D721Med (cell line): ENCODE measurements around the gene PPP1R7.

ENCODE experiments used
- DNase-seq: peaks from one replicate; pipeline ENCODE4 v3.0.0; 2011; ENCODE audit warnings: low spot score; ENCODE audit not compliant: insufficient read length
- FAIRE-seq: peaks from 2 replicates; lab custom pipeline; 2011; peaks lifted over from hg19 to GRCh38; lab: Jason Lieb, UNC
- CTCF ChIP-seq: IDR thresholded peaks from 2 replicates; pipeline ENCODE4 v1.5.1; 2012; ENCODE audit warnings: mild to moderate bottlenecking, control low read depth; ENCODE audit not compliant: insufficient read depth; ENCODE audit errors: missing control alignments

The PPP1R7 gene

GRCh38 chr2:241182531-241183133 is 32.4 kb downstream of the PPP1R7 start:
- FAIRE-seq: no peak
- DNase-seq: no peak

GRCh38 chr2:241183221-241183620 is 33.0 kb downstream of the PPP1R7 start:
- no peak for DNase-seq
- no peak for FAIRE-seq
- no peak for TF ChIP-seq CTCF

More at GRCh38 chr2:241182531-241183133, 32.4 kb downstream of the PPP1R7 start:
- TF ChIP-seq CTCF: no peak

DNA sequence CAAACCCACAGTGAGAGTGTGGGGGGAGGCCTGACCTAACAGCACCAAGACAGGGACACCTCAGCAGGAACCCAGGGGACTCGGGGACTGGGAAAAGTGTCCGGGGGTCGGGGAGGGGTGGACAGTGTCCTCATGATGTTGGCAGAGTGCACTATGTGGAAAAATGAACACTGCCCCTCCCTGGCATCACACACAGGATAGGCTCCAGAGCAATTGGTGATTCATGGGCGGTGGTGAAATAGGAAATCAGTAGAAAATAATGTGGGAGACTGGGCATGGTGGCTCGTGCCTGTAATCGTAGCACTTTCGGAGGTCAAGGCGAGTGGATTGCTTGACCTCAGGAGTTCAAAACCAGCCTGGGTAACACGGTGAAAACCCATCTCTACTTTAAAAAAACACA is 34.6 kb downstream of the PPP1R7 start:
- DNase-seq (no peak), FAIRE-seq (no peak)
- TF ChIP-seq CTCF: no peak

DNA sequence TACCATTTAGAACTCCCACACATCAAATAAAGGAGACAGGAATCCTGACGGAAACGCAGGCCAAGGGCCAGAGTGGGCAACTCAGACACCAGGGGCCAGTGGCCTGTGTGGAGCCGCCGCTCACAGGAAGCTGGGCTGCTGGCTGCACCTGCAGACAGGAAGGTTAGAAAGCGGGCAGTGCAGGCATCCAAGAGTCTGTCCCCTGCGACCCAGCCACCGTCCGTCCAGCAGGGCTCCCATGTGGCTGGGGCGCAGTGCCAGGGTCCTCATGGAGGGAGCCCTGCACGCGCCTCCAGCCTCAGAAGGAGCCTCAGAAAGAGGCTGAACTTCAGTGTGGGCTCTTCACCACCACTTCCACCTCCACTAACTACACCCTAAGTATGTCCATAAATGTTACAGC is 35.7 kb downstream of the PPP1R7 start:
- no peak for TF ChIP-seq CTCF
- DNase-seq (no peak), FAIRE-seq (no peak)

- TF ChIP-seq CTCF: no peak
Measured at GRCh38 chr2:241187101-241187917, 37.0 kb downstream of the PPP1R7 start.

DNA sequence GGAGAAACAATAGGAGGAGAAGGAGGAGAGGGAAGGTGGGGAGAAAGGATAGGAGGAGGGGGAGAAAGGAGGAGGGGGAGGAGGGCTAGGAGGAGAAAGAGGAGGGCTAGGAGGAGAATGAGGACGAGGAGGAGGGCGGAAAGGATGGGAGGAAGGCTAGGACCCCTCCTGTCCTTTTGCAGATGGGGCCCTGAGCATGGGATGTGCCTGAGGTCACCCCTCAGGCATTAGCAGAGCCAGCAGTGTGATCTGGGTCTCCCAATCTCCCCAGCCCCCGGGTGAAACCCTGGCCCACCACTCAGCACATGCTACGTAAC is 37.6 kb downstream of the PPP1R7 start:
- no peak for FAIRE-seq
- no peak for DNase-seq
- no peak for TF ChIP-seq CTCF

More at GRCh38 chr2:241187101-241187917, 37.0 kb downstream of the PPP1R7 start:
- no peak for DNase-seq
- FAIRE-seq: no peak

- no peak for TF ChIP-seq CTCF
- DNase-seq (no peak), FAIRE-seq (no peak)
Measured at GRCh38 chr2:241188361-241189092, 38.3 kb downstream of the PPP1R7 start, which contains the start of gene ANO7. TSS of gene ANO7 (plus strand) at chr2:241188677. CDS start at chr2:241190064, 1,387 bp downstream.
